Hematopoietic multipotent progenitor cell treated with erythropoietin and hydrocortisone succinate and interleukin-3 and kit ligand, for 17 days (in vitro differentiated cells): ENCODE measurements around the gene CDH23.

Source experiments
- DNase-seq: peaks from one replicate; pipeline ENCODE4 v3.0.0-alpha.2; 2015; ENCODE audit warnings: low spot score

The CDH23 gene

GRCh38 chr10:71423250-71423649 is 26.5 kb downstream of the CDH23 start:
- no peak for DNase-seq

GRCh38 chr10:71423901-71424300 is 27.2 kb downstream of the CDH23 start:
- no peak for DNase-seq

GRCh38 chr10:71424496-71425194 is 27.9 kb downstream of the CDH23 start:
- no peak for DNase-seq

- DNase-seq: no peak
Observed at GRCh38 chr10:71426058-71426605, 29.4 kb downstream of the CDH23 start.

GRCh38 chr10:71427246-71427645 is 30.5 kb downstream of the CDH23 start:
- no peak for DNase-seq

DNA sequence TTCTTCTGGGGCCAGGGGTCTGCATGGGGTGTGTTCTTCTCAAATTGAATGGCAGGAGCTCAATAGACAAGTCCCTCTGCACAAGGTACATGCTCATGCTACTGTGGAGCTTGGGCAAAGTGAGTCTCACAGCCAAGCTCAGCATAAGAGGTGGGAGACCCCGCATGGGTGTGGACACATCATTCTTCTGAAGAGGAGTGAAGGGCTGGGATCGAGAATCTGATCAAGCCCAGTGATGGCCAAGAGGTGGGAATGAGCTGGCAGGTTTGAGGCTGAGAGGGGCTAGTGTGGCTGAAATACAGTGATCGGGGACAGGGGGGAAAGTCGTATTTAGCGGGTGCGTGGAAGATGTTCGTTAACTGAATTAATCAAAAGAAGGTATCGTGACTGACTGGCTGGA is 32.6 kb downstream of the CDH23 start:
- DNase-seq: no peak

GRCh38 chr10:71429929-71430328 is 33.2 kb downstream of the CDH23 start:
- DNase-seq: no peak

DNA sequence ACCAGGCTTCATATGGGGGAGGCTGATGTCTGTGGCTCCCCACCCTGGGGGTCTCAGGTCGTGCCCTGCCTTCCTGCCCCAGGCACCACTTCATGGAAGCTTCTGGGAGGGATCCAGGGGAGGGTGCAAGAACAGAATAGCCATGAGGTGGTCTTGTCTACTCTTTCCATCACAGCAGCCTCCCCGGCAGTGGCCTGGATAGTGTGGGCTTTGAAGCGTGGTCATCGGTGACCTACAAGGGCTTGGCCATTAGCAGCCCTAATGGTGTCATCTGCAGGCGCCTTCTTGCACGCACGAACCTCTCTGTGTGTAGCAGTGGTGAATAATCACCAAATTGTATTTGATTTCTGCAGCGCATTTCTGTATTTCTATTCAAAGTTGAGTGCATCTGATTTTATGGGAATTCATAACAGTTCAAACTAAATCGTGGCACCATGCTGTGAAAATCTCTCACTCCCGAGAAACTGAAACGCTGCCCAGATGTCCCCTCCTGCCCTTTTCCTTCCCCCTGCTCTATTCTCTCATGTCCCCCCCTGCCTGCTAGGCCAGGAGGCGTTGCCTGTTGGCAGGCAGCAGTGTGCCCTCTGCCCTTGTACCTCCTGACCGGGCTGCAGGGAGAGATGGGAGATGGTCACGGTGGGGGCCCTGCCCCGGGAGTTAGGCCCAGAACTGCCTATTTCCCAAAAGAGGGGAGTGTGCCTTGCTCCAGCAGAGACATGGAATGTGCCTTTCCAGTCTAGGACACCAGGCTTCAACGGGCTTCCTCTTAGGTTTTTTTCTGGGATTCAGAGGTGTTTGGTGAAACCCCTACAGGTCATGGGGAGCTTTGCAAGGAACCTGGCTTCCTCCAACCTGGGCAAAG is 34.8 kb downstream of the CDH23 start:
- no peak for DNase-seq

DNA sequence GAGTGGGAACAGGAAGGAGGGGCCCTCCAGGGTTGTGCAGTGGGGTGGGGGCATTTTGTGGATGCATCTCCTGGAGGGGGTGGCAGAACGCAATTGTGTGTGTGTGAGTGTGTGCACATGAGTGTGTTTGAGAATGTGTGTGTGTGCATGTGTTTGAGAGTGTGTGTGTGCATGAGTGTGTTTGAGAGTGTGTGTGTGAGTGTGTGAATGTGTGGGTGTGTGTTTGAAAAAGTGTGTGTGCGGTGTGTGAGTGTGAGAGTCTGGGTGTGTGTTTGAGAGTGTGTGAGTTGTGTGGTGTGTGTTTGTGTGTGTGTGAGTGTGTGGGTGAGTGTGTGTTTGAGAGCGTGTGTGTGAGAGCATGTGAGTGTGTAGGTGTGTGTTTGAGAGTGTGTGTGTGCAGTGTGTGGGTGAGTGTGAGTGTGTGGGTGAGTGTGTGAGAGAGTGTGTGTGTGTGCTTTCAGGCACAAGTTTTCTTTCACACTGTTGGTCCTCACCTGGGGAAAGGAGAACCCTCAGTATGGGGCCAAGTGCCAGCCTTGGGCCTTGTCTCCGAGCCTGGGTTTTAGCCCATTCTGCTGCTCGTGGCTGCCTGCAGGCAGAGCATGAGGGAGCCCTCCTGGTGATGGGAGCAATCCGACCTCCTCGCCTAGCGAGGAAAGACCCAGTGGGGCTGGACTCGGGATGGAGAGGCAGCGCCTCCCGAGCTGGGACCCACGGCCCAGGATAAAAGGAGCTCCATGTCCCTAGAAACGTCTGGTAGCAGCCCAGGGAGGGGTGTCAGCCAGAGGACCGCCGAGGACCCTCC is 35.6 kb downstream of the CDH23 start:
- no peak for DNase-seq

DNA sequence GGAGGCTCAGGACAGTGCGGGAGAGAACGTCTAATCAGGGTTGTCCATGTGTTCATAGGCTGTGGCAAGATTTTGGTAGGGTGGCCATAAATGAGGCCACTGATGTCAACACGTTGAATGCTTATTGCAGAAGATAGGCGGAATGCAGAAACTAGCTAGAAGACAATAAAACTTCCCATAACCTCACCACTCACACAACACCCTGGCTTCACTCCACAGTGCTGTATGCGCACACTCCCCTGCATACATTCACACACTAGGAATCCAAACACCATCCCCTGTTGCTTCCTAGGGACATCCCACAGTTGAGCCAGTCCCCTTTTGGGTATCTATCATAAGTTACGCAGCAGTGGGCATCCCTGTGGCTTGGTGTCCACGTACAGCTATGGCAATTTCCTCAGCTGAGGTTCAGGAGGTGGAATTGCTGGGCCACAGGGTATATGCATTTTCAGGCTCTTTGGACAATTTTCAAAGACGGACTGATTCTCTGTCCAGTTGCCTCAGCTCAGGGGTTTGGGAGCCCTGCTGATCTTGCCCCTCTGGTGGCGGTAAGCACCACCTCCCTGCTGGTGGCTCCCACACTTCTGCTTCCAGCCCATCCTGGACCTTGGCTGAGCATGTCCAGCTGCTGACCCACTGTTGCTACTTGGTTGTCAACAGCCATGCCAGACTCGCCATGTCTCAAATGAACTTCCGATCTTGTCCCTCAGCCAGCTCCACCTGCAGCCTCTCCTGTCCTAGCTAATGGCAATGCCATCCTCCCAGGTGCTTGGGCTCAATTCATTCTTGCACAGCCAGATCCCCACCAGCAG is 36.4 kb downstream of the CDH23 start:
- no peak for DNase-seq

DNA sequence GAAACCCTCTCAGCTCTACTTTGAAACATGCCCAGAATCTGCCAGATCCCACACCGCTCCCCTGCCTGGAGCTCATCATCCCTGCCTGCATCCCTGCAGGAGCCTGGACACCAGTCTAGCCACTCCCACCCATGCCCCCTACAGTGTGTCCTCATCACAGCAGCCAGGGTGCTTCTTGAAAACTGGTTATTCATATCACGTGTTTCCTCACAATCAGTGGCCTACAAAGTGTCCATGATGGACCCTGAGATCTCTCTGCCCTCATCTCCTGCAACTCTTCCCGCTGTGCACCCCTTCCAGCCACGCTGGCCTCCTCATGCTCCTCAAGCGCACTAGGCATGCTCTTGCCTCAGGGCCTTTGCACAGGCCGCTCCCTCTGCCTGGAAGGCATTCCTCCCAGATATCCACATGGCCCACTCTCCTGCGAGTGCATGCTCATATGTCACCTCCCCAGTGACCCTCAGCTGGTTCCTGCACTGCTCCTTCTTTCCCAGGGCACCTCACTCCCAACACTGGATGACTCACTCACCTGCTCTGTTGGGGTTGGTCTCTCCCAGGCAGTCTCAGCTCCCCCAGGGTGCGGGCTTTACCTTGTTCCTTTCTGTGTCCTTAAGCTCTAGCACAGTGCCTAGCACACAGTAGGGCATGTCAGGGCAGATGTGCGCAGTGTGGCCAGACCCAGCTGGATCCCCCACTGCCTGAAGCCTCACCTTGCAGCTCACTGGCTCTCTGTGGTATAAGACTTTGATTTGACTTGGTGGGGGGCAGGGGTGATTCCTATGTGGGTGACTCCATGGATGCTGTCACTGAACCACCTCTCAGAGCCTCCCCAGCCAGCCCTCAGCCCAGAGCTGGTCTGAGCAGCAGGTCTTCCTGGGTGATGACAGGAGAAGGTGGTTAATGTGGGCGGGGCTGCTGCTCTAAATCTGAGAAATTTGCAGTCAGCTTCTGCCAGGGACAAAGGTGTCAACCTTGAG is 37.3 kb downstream of the CDH23 start:
- no peak for DNase-seq

DNA sequence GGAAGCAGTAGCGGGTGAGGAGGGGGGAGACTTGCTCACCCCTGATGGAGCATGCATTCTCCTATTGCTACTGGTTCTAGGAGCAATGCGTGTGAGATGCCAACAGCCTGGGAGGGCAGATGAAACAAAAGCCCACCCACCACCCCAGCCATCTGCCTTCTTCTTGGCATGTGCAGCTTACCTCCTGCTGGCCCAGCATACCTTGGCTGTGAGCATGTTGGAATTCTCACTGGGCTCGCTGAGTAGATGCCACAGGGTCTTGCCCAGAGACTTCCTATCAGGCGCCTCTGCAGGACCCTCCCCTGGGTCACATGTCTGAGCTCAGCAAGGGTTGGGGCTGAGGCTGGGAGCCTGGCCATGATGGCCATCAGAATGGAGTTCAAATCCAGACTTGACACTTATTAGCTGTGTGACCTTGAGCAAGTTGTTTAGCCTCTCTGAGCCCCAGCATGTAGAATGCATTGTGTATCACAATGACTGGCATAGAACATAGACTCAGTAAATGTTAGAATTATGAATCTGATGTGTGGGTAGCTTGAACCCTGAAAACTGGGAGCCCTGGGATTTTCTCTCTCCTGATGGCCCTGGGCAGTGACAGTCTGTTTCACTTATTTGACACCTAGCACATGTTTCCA is 38.2 kb downstream of the CDH23 start:
- DNase-seq: no peak

- DNase-seq: no peak
Observed at GRCh38 chr10:71435571-71436267, 39.0 kb downstream of the CDH23 start.

DNA sequence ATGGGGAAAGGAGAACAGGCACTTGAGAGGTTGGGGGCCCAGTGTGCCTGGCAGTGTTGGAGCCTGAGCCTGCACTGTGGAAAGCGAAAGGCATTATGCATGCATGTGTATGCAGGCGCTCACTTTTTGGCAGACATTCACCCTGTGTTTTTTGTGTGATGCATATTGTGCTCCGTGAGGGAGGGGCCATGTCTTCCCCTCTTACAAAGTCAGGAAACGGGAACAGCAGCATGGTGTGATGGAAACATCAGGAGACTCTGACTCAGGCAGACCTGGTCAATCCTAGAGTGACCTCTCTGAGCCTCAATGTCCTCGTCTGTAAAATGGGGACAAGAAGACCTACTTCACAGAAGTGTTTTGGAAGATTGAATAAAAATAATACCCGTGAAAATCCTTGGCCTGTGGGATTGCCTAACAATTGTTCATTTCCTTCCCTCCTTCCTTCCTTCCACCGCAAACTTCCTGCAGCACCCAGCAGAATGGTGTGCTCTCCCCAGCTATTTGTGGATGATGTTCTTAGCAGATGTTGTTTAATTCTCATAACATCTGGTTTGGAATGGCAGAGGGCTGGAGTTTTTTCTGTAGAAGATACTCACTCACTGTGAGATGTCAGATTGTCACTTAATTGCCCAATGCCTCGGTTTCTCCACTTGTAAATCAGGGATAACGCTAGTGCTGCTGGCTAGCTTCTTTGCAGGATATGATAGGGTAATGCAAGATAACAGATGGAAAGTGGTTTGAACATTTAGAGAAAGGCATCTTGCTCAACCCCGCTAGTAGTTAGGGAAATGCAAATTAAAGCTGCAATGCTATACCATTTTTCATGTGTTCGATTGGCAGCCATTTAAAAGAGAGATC is 39.8 kb downstream of the CDH23 start:
- no peak for DNase-seq

- no peak for DNase-seq
Observed at GRCh38 chr10:71437537-71438092, 40.9 kb downstream of the CDH23 start.

DNA sequence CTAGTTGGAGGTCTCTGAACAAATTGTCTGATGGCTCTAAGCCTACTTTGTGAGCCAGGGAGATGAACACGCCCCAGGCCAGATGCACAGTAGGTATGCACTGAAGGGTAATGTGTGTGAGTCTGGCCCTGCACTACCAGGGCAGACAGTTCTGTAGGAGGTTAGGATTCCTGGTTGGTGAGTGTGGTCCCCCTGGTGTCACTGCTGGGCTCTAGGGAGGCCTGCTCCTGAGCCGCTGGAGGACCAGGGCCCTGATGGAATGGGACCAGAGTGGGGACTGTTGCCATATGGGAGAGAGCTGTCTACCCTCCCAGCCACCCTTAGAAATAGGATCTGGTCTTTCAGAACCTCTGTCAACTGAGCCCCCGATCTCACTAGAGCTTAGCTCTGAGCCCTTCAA is 42.0 kb downstream of the CDH23 start:
- DNase-seq: no peak

DNA sequence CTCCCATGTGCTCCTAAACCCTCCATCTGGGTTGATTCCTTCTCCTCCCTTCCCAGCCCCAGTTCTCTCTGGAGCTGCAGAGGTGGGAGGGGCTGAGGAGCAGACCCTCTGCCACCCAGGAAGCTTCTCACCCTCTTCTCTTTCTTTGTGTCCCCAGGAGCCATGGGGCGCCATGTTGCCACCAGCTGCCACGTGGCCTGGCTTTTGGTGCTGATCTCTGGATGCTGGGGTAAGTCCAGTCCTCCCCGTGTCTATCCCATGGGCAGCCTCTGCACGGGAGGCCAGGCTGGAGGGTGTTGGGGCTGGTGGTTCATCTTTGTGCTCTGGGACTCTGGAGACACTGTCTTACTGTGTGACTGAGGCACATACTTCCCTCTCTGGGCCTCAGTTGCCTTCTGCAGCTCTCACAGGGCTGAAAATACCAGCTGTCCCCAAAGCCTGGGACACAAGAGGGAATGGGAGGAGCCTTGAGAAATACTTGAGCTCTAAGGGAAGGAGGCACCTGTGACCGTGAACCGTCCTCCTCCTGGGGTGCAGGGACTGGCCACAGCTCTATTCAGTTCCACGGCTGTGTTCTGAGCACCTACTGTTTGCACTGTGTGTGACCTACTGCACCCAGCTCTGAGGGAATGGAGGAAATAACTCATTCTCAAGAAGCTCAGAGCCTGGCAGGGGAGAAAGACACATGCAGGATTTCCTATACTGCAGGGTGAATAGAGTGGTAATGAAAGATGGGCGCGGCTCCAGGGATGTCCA is 43.1 kb downstream of the CDH23 start:
- DNase-seq: no peak
